HepG2 (cell line): Measurements from ENCODE around the gene COG1. TPM values are rescaled to one million over a fixed set of nuclear protein-coding genes. Genes with fewer than 3 reads are reported as not detected.
A peak's percentile ranks its signal among the peaks of the same experiment; 100 is the strongest.

ENCODE experiments used
- HIVEP1 ChIP-seq: sonication (generic); formaldehyde crosslinking; IDR thresholded peaks from 2 replicates; pipeline ENCODE4 v1.4.0; 2020; ENCODE audit warnings: mild to moderate bottlenecking, missing genetic modification reagents
- MAFF ChIP-seq: IDR thresholded peaks from 2 replicates; pipeline ENCODE4 v1.6.1; 2011; ENCODE audit warnings: low read depth, low read length, improper control_type of control experiment
- MED8 ChIP-seq: sonication (generic); formaldehyde crosslinking; IDR thresholded peaks from 2 replicates; pipeline ENCODE4 v1.8.1; 2023; ENCODE audit warnings: mild to moderate bottlenecking, missing genetic modification reagents; ENCODE audit not compliant: insufficient replicate concordance
- SRF ChIP-seq: IDR thresholded peaks from 2 replicates; pipeline ENCODE4 v1.6.1; 2011; ENCODE audit warnings: mild to moderate bottlenecking, low read depth, low read length, moderate library complexity
- TOE1 ChIP-seq: sonication (generic); formaldehyde crosslinking; IDR thresholded peaks from 2 replicates; pipeline ENCODE4 v1.4.0; 2020; ENCODE audit warnings: mild to moderate bottlenecking, missing genetic modification reagents
- ZEB1 ChIP-seq: IDR thresholded peaks from 2 replicates; pipeline ENCODE4 v1.6.1; 2012; ENCODE audit warnings: mild to moderate bottlenecking, low read depth, inconsistent platforms; ENCODE audit not compliant: insufficient replicate concordance
- ZMAT3 ChIP-seq: sonication (generic); formaldehyde crosslinking; conservative IDR thresholded peaks from 2 replicates; pipeline ENCODE4 v1.7.0; 2021; ENCODE audit warnings: missing genetic modification reagents
- ZNF20 ChIP-seq: sonication (generic); formaldehyde crosslinking; IDR thresholded peaks from 2 replicates; pipeline ENCODE4 v1.4.0; 2020; ENCODE audit warnings: mild to moderate bottlenecking, moderate library complexity, missing genetic modification reagents
- ZNF747 ChIP-seq: sonication (generic); formaldehyde crosslinking; IDR thresholded peaks from 2 replicates; pipeline ENCODE4 v1.8.1; 2023; ENCODE audit warnings: missing genetic modification reagents, mild to moderate bottlenecking, borderline replicate concordance
- ZNF775 ChIP-seq: sonication (generic); formaldehyde crosslinking; IDR thresholded peaks from 2 replicates; pipeline ENCODE4 v1.4.0; 2020; ENCODE audit warnings: missing genetic modification reagents, mild to moderate bottlenecking, moderate library complexity, borderline replicate concordance
- ZNF790 ChIP-seq: sonication (generic); formaldehyde crosslinking; IDR thresholded peaks from 2 replicates; pipeline ENCODE4 v1.8.0; 2022; ENCODE audit warnings: missing genetic modification reagents, mild to moderate bottlenecking, borderline replicate concordance
- polyA plus RNA-seq, 8 experiments: library from polyadenylated mRNA; depleted of rRNA in 3 of 8; stranded (reverse) in 7 of 8; unstranded in 1 of 8; fragments of >200 nt; fragmentation: Illumina TruSeq in 4 of 8; extraction: Trizol in 4 of 8; gene quantifications; 2 replicates each; pipeline versions ENCODE4 v1.2.1 to v1.2.3, GENCODE V29; 2011 to 2016; ENCODE audit warnings: low read depth in 4 of 8, missing spikeins in 1 of 8, mixed read lengths in 1 of 8; ENCODE audit not compliant: insufficient read depth in 1 of 8
- total RNA-seq, 5 experiments: library from RNA; depleted of rRNA; stranded (reverse); fragments of >200 nt; fragmentation: Illumina TruSeq; extraction: Trizol; gene quantifications; 2 replicates each; pipeline ENCODE4 v1.2.3, GENCODE V29; 2016; ENCODE audit warnings: low read depth in 1 of 5
- TF ChIP-seq, protein P1 (sequence below), 2 experiments: sonication (generic) in 1 of 2; formaldehyde crosslinking in 1 of 2; IDR thresholded peaks; 2 replicates each; pipeline versions ENCODE4 v1.5.1 to v1.6.1; 2011 to 2020; ENCODE audit warnings: borderline replicate concordance in 1 of 2, low read depth in 1 of 2, low read length in 1 of 2, mild to moderate bottlenecking in 1 of 2, missing genetic modification reagents in 1 of 2, moderate library complexity in 1 of 2
- TF ChIP-seq, protein P2 (sequence below): sonication (generic); formaldehyde crosslinking; IDR thresholded peaks from 2 replicates; pipeline ENCODE4 v1.5.1; 2020; ENCODE audit warnings: missing genetic modification reagents, mild to moderate bottlenecking, borderline replicate concordance
- TF ChIP-seq, protein P3 (sequence below): sonication (generic); formaldehyde crosslinking; conservative IDR thresholded peaks from 2 replicates; pipeline ENCODE4 v1.4.0; 2020; ENCODE audit warnings: missing genetic modification reagents
- TF ChIP-seq, protein P4 (sequence below): sonication (generic); formaldehyde crosslinking; IDR thresholded peaks from 2 replicates; pipeline ENCODE4 v1.5.1; 2020; ENCODE audit warnings: missing genetic modification reagents, mild to moderate bottlenecking, borderline replicate concordance
- TF ChIP-seq, protein P5 (sequence below): IDR thresholded peaks from 2 replicates; pipeline ENCODE4 v1.6.1; 2016; ENCODE audit warnings: mild to moderate bottlenecking, missing biosample characterization, missing genetic modification reagents
- TF ChIP-seq, protein P6 (sequence below): sonication (generic); formaldehyde crosslinking; IDR thresholded peaks from 2 replicates; pipeline ENCODE4 v1.8.0; 2022; ENCODE audit warnings: missing genetic modification reagents, mild to moderate bottlenecking, inconsistent platforms, borderline replicate concordance
- TF ChIP-seq, protein P7 (sequence below): sonication (generic); formaldehyde crosslinking; conservative IDR thresholded peaks from 2 replicates; pipeline ENCODE4 v1.4.0; 2020; ENCODE audit warnings: missing genetic modification reagents
- TF ChIP-seq, protein P8 (sequence below): sonication (generic); formaldehyde crosslinking; IDR thresholded peaks from 2 replicates; pipeline ENCODE4 v1.9.0; 2021; ENCODE audit warnings: missing genetic modification reagents, borderline replicate concordance

Gene COG1
- total and polyA plus RNA-seq, 2 of the 13 experiments (the other 11 are each of a cell fraction or from before 2014, with no cell fraction given) = 36.6 to 39.7 TPM

DNA sequence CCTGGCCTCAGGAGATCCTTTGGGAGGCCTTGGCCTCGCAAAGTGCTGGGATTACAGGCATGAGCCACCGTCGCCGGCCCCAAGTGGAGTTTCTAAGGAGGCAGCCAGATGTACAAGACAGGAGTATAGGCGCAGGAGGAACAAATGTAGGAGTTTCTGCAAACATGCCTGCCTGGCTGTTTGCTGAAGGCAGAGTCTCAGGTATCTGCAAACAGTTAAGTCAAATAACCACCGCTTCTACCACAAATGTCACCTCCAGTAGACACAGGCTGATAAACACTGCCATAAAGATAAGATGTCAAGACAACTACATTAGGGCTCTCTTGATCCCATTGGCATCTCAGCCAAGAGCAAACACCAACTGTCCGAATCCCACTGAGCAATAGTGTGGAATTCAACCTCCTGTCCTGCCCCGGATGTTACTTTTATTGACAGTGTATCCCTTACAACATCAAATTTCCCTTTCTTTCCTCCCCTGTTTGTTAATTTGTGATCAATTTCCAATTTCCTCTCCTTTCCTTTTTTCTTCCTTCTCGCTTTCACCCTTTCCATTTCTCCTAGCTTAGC, 5.6 kb upstream of the COG1 start (continued):
- TF ChIP-seq, protein P1, sequence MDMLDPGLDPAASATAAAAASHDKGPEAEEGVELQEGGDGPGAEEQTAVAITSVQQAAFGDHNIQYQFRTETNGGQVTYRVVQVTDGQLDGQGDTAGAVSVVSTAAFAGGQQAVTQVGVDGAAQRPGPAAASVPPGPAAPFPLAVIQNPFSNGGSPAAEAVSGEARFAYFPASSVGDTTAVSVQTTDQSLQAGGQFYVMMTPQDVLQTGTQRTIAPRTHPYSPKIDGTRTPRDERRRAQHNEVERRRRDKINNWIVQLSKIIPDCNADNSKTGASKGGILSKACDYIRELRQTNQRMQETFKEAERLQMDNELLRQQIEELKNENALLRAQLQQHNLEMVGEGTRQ (IDR thresholded peaks at IDR 0.05; ENCODE audit: low read depth, low read length) = no peak
- TF ChIP-seq, protein P1 (CRISPR knock-in tag; IDR thresholded peaks at IDR 0.05; ENCODE audit: borderline replicate concordance) = no peak
- TF ChIP-seq TOE1 (CRISPR knock-in tag) = peak; percentile 92; the same call in 1 of the 2 replicates
- no peak for TF ChIP-seq ZNF790
- no peak for TF ChIP-seq ZMAT3 (CRISPR knock-in tag)
- TF ChIP-seq, protein P2, sequence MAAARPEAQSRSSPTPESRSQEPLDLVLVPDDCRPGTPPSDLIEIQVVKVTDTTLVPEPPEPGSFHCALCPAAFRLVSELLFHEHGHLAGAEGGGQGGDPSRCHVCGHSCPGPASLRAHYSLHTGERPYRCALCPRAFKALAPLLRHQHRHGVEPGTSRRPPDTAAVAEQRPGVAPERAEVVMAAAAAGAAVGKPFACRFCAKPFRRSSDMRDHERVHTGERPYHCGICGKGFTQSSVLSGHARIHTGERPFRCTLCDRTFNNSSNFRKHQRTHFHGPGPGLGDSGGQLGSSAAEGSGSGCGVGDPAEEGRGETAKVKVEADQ (CRISPR knock-in tag) = peak; percentile 82; the same call in 1 of the 2 replicates
- TF ChIP-seq, protein P3, sequence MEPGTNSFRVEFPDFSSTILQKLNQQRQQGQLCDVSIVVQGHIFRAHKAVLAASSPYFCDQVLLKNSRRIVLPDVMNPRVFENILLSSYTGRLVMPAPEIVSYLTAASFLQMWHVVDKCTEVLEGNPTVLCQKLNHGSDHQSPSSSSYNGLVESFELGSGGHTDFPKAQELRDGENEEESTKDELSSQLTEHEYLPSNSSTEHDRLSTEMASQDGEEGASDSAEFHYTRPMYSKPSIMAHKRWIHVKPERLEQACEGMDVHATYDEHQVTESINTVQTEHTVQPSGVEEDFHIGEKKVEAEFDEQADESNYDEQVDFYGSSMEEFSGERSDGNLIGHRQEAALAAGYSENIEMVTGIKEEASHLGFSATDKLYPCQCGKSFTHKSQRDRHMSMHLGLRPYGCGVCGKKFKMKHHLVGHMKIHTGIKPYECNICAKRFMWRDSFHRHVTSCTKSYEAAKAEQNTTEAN (CRISPR knock-in tag) = no peak
- TF ChIP-seq MED8 = no peak
- no peak for TF ChIP-seq MAFF
- peak; percentile 86 for TF ChIP-seq ZNF747 (CRISPR knock-in tag)
- no peak for TF ChIP-seq SRF
- TF ChIP-seq, protein P4, sequence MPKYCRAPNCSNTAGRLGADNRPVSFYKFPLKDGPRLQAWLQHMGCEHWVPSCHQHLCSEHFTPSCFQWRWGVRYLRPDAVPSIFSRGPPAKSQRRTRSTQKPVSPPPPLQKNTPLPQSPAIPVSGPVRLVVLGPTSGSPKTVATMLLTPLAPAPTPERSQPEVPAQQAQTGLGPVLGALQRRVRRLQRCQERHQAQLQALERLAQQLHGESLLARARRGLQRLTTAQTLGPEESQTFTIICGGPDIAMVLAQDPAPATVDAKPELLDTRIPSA (CRISPR knock-in tag) = no peak
- TF ChIP-seq ZNF775 = no peak
- no peak for TF ChIP-seq ZNF20 (CRISPR knock-in tag)
- TF ChIP-seq HIVEP1 (CRISPR knock-in tag) = no peak
- TF ChIP-seq, protein P5, sequence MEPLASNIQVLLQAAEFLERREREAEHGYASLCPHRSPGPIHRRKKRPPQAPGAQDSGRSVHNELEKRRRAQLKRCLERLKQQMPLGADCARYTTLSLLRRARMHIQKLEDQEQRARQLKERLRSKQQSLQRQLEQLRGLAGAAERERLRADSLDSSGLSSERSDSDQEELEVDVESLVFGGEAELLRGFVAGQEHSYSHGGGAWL (CRISPR knock-in tag) = no peak
- TF ChIP-seq, protein P6, sequence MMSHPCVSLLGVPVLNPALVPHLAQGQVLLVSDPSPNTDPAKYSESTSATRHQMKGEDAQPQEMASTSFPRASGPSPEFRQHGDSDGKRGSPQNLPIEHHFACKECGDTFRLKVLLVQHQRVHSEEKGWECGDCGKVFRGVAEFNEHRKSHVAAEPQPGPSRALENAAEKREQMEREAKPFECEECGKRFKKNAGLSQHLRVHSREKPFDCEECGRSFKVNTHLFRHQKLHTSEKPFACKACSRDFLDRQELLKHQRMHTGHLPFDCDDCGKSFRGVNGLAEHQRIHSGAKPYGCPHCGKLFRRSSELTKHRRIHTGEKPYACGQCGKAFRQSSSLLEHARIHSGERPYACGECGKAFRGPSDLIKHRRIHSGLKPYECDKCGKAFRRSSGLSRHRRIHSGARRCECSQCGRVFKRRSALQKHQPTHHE (CRISPR knock-in tag) = peak; percentile 84; the same call in 1 of the 2 replicates
- TF ChIP-seq, protein P7, sequence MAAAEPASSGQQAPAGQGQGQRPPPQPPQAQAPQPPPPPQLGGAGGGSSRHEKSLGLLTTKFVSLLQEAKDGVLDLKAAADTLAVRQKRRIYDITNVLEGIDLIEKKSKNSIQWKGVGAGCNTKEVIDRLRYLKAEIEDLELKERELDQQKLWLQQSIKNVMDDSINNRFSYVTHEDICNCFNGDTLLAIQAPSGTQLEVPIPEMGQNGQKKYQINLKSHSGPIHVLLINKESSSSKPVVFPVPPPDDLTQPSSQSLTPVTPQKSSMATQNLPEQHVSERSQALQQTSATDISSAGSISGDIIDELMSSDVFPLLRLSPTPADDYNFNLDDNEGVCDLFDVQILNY (CRISPR knock-in tag) = no peak
- TF ChIP-seq, protein P8, sequence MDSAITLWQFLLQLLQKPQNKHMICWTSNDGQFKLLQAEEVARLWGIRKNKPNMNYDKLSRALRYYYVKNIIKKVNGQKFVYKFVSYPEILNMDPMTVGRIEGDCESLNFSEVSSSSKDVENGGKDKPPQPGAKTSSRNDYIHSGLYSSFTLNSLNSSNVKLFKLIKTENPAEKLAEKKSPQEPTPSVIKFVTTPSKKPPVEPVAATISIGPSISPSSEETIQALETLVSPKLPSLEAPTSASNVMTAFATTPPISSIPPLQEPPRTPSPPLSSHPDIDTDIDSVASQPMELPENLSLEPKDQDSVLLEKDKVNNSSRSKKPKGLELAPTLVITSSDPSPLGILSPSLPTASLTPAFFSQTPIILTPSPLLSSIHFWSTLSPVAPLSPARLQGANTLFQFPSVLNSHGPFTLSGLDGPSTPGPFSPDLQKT (CRISPR knock-in tag) = no peak
- peak; percentile 96 for TF ChIP-seq ZEB1
